Esophagus muscularis mucosa (tissue), 4 donors: Measurements from ENCODE around the gene KLHL8.

Experiments
- EP300 ChIP-seq: sonication (generic); formaldehyde crosslinking; IDR thresholded peaks from one replicate; pipeline ENCODE4 v1.6.1; 2017; ENCODE audit warnings: antibody characterized with exemption
- POLR2A ChIP-seq: fragments of 450-650 bp; IDR thresholded peaks from one replicate; pipeline ENCODE4 v1.6.1; 2017; ENCODE audit warnings: antibody characterized with exemption, moderate library complexity, mild to moderate bottlenecking, low read depth
- POLR2AphosphoS5 ChIP-seq, 2 donors: sonication (generic); formaldehyde crosslinking; IDR thresholded peaks; one replicate each; pipeline ENCODE4 v1.6.1; 2017; ENCODE audit warnings: antibody characterized with exemption in 2 of 2
- TF ChIP-seq, protein P1 (sequence below), 3 experiments: fragments of 200-600 bp in 2 of 3; fragments of 450-650 bp in 1 of 3; sonication (generic) in 2 of 3; IDR thresholded peaks; one replicate each; pipeline ENCODE4 v1.5.1; 2017 to 2019; ENCODE audit warnings: antibody characterized with exemption in 3 of 3, mild to moderate bottlenecking in 2 of 3, moderate library complexity in 1 of 3

DNA sequence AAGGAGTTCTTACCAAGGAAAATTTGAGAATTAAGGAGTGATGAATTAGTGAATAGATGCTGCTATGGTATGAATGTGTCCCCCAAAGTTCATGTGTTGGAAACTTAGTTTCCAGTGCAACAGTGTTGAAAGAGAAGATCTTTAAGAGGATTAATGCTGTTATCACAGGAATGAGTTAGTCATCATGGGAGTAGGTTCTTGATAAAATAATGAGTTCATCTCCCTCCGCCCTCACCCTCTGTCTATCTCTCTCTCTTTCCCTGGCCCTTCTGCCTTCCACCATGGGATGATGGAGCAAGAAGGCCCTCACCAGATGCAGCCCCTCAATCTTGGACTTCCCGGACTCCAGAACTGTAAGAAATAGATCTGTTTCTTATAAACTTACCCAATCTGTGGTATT is 38.3 kb upstream of the KLHL8 start:
- TF ChIP-seq POLR2A (no peak), POLR2AphosphoS5 (IDR thresholded peaks at IDR 0.05) (no peak), EP300 (no peak)
- TF ChIP-seq, protein P1, sequence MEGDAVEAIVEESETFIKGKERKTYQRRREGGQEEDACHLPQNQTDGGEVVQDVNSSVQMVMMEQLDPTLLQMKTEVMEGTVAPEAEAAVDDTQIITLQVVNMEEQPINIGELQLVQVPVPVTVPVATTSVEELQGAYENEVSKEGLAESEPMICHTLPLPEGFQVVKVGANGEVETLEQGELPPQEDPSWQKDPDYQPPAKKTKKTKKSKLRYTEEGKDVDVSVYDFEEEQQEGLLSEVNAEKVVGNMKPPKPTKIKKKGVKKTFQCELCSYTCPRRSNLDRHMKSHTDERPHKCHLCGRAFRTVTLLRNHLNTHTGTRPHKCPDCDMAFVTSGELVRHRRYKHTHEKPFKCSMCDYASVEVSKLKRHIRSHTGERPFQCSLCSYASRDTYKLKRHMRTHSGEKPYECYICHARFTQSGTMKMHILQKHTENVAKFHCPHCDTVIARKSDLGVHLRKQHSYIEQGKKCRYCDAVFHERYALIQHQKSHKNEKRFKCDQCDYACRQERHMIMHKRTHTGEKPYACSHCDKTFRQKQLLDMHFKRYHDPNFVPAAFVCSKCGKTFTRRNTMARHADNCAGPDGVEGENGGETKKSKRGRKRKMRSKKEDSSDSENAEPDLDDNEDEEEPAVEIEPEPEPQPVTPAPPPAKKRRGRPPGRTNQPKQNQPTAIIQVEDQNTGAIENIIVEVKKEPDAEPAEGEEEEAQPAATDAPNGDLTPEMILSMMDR (IDR thresholded peaks at IDR 0.05) = no peak
